ENCODE measurements around the gene OR10P1.

The OR10P1 gene

DNA sequence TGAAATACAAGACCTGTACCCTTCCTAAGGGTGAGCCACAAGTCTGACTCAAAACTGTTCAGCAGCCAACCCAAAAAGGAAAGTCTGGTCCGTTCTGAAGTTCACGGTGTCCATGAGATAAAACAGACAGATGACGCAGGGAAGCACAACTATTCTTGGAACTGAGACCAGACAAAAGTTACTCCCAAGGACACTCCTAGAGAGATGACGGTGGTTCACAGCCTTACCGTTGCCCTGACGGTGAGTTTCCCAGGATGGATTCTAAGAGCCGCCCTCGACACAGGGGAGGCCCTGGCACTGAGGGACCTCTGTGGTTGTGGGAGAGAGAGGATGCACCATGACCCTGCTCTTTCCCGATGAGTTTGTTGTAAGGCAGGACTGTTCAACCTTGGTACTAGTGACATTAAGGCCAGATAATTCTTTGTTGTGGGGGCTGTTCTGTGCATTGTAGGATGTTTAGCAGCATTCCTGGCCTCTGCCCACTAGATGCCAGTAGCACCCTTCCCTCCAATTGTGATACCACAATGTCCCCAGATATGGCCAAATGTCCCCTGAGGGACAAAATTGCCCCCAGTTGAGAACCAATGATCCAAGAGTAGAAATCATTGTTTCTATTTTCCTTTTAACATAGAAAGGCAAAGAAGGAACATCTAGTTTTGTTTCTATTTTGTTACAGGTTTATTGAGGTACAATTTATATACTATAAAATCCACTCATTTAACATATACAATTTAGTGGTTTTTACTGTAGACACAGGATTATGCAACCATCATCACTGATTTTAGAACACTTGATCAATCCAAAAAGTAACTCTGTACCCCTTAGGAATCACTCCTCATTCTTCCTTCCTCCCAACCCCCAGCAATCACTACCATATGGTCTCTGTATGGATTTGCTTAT, 23.0 kb downstream of the OR10P1 start:
- no peak overlapping the region for H3K4me3 ChIP-seq (ENCODE audit: low read depth, low read length)
- TF ChIP-seq, protein P1, sequence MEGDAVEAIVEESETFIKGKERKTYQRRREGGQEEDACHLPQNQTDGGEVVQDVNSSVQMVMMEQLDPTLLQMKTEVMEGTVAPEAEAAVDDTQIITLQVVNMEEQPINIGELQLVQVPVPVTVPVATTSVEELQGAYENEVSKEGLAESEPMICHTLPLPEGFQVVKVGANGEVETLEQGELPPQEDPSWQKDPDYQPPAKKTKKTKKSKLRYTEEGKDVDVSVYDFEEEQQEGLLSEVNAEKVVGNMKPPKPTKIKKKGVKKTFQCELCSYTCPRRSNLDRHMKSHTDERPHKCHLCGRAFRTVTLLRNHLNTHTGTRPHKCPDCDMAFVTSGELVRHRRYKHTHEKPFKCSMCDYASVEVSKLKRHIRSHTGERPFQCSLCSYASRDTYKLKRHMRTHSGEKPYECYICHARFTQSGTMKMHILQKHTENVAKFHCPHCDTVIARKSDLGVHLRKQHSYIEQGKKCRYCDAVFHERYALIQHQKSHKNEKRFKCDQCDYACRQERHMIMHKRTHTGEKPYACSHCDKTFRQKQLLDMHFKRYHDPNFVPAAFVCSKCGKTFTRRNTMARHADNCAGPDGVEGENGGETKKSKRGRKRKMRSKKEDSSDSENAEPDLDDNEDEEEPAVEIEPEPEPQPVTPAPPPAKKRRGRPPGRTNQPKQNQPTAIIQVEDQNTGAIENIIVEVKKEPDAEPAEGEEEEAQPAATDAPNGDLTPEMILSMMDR (IDR thresholded peaks at IDR 0.05; ENCODE audit: low read depth, low read length), result peak; percentile 50

DNA sequence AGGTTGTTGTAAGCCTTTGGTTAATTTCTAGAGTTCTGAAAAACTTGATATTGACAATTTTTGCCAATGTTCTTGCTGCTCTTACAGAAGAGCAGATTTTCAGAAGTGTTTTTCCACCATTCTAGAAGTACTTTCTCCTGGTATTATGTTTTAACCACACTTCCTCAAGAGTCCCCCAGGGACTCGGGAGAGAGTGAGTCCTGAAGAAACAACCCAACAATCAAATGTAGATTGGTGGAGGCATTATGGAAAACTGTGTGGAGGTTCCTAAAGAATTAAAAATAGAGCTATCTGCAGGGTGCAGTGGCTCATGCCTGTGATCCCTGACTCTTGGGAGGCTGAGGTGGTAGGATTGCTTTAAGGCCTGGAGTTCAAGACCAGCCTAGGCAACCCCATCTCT, 26.7 kb downstream of the OR10P1 start:
- no peak overlapping the region for H3K4me3 ChIP-seq (ENCODE audit: low read depth, low read length)
- TF ChIP-seq, protein P1 (IDR thresholded peaks at IDR 0.05; ENCODE audit: low read depth, low read length), result no peak

DNA sequence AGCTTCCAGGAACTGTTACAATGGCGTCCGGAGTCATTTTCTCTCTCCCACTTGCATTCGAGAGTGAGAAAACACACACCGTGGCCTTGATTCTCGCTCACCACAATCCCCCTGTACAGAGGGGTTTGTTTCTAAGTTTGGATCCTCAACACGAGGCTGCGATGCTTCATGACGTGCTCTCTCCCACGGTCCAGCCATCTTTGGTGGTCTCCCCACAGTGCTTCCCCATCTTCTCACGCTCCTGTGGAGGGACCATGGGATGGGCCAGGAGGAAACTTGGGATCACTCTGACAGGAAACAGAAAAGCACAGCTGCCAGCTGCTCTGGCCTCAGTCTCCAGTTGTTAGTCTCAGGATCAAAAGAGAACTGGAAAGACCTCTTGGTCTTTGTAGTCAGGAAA, 28.1 kb downstream of the OR10P1 start:
- TF ChIP-seq, protein P1 (IDR thresholded peaks at IDR 0.05; ENCODE audit: low read depth, low read length), result no peak
- no peak overlapping the region for H3K4me3 ChIP-seq (ENCODE audit: low read depth, low read length)

DNA sequence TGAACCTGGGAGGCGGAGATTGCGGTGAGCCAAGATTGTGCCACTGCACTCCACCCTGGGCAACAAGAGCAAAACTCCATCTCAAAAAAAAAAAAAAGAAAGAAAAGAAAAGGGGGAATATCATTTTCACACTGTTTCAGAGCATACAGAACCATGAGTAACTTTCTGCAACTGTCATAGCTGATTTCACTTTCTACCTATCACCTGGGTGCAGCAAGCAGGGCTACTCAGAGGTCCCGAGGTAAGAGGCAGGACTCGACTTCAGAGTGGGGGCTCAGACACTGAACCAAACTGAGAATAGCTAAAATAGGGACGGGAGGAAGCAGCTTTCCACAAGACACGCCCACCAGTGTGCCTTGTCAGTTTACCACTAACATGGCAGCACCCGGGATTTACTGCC, 29.8 kb downstream of the OR10P1 start:
- H3K4me3 ChIP-seq (ENCODE audit: low read depth, low read length), result no peak overlapping the region
- TF ChIP-seq, protein P1 (IDR thresholded peaks at IDR 0.05; ENCODE audit: low read depth, low read length), result no peak

DNA sequence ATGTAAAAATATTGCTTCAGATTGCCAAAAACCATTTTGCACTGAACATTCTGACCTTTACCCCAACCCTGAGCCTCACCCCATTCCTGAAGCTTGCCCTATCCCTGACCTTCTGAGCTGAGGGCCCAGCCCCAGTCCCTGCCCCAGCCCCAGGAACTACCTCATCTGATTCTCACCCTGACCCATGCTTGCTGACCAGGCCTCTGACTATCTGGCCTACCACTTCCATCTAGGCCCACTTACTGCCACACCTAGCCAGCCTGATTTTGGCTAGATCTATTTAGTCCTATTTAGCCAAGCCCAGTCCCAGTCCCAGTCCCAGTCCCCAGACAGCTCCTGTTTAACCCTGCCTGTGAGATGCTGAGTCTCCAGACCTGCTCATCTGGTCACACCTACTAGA, 33.6 kb downstream of the OR10P1 start:
- TF ChIP-seq, protein P1 (IDR thresholded peaks at IDR 0.05; ENCODE audit: low read depth, low read length), result no peak
- no peak overlapping the region for H3K4me3 ChIP-seq (ENCODE audit: low read depth, low read length)

DNA sequence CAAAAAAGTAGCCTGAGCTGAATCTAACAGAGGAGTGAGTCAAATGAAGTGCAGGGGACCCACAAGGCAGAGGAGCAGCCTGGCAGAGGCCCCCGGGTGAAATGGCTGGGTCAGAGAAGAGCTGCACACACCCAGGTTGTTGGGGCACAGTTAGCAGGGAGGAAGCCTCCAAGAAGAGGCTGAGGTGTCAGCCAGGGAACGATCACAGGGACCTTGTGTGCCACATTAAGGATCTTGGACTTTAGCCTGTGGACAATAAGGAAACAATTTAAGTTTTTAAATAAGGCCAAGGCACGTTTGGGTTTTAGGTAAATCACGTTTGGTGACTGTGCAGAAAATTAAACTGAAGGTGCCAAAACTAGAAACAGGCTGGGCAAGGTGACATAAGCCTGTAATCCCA, 35.1 kb downstream of the OR10P1 start:
- TF ChIP-seq, protein P1 (IDR thresholded peaks at IDR 0.05; ENCODE audit: low read depth, low read length), result no peak
- no peak overlapping the region for H3K4me3 ChIP-seq (ENCODE audit: low read depth, low read length)

DNA sequence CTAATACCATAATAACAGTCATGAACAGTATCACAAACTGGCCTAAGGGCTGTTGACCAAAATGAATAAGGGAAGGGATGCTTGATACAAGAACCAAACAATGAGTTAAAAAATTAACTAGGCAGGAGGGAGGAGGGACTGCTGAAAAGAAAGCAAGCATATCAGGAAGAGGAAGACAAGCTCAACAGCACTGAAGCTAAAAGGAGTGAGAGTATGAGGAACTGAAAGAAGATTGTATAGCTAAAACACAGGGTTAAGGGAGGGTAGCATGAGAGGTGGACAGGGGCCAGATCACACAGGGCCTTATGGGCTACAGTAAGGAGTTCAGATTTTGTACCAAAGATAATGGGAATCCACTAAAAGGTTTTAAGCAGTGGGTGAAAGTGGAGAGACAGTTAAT, 36.9 kb downstream of the OR10P1 start:
- H3K4me3 ChIP-seq (ENCODE audit: low read depth, low read length), result no peak overlapping the region
- TF ChIP-seq, protein P1 (IDR thresholded peaks at IDR 0.05; ENCODE audit: low read depth, low read length), result no peak

Data from WI38 (cell line).